GM12873 (cell line): ENCODE measurements around the gene C2CD2.

Source experiments
- TF ChIP-seq, protein P1 (sequence below): IDR thresholded peaks from 2 replicates; pipeline ENCODE4 v1.5.1; 2012; ENCODE audit warnings: low read depth, mild to moderate bottlenecking, moderate library complexity, low read length, control low read depth; ENCODE audit not compliant: insufficient read depth; ENCODE audit errors: missing control alignments

Gene C2CD2

DNA sequence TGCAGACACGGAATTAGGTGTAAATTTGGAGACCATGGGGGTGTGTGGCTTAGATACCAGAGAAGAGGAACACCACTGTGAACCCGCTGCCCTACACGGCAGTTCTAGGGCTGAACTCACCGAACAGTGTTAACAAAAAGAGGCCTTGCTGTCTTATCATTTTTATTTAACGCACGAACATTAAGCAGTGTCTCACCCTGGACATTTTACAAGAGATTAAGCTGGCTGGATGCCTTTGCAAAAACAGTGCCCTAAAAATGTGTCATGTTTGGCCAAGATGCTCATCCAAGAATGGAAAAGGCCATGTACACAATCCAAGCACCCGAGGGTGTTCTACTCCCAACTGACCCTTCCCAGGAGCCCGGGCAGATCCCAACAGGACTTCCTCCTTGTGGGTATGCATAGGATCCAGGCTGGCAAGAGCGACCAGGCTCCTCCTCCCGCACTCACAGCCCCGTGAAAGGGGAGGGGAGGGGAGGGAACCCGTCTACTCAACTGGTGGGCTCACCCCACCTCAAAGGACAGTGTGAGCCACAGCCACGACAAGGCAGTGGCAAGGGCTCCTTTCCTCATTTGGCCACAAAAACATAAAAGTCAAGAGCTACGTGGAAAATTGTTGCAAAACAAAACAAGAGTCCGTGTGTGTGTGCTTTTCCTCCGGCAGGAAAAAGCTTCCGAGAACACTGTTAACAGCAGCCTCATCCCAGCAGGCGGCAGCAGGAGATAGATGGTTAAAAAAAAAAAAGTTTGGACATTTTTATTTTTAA is 20.3 kb downstream of the C2CD2 start:
- TF ChIP-seq, protein P1, sequence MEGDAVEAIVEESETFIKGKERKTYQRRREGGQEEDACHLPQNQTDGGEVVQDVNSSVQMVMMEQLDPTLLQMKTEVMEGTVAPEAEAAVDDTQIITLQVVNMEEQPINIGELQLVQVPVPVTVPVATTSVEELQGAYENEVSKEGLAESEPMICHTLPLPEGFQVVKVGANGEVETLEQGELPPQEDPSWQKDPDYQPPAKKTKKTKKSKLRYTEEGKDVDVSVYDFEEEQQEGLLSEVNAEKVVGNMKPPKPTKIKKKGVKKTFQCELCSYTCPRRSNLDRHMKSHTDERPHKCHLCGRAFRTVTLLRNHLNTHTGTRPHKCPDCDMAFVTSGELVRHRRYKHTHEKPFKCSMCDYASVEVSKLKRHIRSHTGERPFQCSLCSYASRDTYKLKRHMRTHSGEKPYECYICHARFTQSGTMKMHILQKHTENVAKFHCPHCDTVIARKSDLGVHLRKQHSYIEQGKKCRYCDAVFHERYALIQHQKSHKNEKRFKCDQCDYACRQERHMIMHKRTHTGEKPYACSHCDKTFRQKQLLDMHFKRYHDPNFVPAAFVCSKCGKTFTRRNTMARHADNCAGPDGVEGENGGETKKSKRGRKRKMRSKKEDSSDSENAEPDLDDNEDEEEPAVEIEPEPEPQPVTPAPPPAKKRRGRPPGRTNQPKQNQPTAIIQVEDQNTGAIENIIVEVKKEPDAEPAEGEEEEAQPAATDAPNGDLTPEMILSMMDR, result no peak

DNA sequence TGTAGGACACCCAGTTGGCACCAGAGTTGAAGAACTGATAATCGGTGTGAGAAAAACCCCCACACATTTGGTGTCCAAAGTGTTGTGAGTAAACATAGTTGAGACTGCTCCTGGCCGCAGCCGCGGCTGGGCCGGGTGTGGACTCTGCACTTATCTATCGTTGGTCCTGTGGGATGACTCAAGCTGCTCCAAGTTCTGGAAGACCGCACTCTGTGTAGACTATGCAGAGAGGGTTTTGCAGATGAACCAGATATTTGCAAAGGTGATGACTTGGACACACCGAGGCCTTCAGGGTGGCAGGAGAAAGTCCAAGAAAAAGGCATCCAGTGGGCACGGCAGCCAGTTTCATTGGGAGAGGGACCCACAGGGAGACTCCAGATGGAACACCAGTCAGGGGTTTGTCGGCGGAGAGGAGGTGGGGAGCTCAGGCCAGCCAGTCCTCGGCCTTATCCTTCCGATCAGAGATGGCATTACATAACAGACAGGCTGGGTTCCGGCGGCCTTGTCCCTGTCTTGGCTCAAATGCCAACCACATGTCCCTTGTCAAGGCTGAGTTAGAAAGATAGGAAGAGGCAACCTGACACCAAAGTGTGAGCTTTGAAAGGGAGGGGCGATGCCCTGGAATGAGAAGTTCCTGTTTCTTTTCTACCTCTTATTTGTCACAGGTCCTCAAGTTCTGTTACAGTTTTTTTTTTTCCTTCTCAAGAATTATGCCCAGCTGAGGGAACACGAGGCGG is 21.1 kb downstream of the C2CD2 start:
- TF ChIP-seq, protein P1, result no peak

DNA sequence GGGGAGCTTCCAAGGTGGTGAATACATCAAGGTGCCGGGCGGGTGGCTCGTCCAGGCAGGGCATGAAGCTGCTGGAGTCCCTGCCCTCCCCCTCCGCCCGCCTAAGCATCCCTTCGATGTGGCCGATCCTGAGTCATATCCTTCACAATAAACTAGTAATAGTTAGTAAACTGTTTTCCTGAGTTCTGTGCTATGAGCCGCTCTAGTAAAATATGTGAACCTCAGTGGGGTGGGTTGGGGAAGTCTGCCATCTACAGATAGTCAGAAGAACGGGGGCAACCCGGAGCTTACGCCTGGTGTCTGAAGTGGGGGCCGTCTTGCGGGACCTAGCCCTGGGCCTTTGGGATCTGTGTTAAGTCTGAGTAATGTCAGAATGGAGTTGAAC is 21.6 kb downstream of the C2CD2 start:
- TF ChIP-seq, protein P1, result no peak

DNA sequence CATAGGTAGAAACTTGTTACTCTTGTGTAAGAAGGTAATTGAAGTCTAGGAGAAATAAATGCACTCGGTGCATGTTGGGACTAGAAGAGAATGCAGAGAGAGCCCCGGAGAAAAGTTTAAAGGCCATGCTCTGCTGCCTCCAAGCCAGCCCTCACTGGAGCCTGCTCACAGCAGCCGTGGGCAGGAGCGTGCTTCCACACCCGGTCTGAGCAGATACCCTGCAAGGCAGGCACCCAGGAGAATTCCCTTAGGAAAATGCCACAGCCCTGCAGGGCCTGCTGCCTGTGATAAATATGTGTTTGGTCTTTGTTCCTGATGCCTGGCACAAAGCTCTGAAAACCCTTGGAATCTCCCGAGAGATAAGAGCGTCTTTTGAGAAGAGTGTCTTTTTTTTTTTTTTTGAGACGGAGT is 22.8 kb downstream of the C2CD2 start:
- TF ChIP-seq, protein P1, result no peak

DNA sequence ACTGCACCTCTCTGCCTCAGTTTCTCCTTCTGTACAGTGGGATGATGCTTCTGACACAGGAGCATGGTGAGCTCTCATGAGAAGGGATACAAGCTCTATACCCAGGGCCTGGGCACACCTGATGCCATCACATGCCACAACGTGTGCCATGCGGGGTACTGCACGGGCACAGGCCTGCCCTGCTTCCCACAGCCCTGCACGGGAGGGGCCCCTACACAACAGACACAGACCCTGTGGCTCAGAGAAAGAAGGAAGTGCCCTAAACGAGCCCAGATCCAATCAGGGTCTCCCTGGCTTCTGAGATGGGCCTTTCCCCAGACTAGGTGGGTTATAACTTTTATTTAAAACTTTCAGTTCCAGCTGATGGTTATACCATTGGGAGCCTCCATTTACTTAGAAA is 24.6 kb downstream of the C2CD2 start:
- TF ChIP-seq, protein P1, result no peak

DNA sequence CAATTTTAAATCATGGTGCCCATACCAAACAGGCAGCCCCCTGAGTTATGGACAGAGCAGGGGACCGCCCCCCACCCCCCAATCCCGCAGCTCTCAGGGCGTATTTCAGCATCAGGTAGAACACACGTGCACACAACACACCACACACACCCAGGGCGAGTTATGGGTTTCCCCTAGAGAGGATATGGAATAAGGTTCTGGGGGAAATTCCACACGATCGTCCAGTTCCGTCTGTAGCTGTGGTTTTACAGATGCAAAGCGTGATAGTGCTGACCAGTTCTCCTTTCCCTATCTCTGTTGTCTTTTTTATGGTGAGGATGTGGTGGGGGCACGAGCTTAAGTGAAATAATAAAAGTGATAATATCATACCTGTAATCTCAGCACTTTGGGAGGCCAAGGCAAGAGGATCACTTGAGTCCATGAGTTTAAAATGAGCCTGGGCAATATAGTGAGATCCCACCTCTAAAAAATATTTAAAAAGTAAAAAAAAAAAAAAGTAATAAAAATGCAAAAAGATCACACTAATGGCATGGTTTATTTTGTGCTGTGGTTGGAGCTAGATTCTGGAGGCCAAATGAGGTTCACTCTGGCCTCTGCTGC is 25.1 kb downstream of the C2CD2 start:
- TF ChIP-seq, protein P1, result no peak

DNA sequence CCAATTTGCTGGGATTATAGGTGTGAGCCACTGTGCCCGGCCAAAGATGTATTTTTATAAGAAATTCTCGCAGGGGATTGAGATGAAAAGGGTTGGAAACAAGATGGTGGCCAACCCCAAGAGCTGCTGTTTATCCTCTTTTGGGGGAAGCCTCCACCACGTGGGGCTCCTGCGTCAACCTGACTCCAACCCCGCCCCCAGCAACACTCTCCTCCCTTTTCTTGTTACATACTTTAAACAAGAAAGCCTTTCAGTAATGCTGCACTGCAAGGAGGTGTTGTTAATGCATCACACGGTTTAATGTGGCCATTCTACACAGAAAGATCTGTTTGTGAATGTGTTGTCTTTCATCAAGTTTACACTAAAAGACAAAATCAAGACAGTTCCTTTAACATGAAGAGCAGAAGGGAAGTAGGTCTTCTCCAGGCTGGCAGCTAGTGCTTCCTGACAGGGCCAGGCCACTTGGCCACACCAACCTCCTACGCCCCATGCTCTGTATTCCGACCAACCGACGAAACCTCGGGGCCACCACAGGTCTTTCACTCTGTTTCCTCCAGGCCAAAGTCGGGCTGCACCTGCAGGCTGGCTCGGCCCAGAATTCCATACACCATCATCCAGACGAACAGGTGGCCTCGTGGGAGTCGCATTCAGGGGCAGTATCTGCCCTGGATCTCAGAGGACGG is 25.9 kb downstream of the C2CD2 start:
- TF ChIP-seq, protein P1, result no peak
